Measurements from ENCODE around the gene ROR1.

The ROR1 gene

DNA sequence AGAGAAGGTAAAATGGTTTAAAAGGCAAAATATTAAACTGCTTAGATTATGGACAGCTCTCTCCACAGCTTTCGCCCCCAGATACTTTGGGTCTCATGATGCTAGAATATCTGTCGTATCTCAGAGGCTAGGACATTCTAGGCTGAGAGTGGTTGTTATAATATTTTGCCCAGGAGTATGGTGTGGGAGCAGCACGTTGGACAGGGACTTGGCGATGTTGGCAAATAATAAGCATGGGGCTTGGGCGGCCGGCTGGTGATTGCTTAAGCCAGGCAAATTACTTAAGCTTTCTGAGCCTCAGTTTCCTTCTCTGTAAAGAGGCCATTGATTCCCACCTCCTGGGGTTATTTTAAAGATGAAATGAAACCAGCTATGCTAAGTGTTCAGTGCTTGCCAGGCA, 133.2 kb downstream of the ROR1 start:
- no peak for DNase-seq (ENCODE audit: low spot score)

DNA sequence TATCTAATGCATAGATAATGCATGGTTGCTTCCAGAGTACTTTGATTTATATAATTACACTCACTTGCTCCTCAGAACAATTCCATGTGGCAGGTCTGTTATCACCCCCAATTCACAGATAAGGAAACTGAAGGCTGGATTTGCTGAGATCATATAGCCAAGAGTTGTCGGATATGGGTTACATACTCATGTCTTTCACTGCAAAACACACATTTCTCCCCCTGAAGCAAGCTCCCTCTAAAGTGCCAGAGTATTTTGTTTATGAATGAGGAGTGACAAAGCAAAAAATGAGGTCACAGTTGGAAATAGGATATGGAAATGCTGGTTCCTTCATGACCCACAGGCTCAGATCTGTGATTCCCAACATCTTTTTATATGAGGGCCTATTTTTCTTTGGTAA, 134.2 kb downstream of the ROR1 start:
- DNase-seq (ENCODE audit: low spot score), result no peak

DNA sequence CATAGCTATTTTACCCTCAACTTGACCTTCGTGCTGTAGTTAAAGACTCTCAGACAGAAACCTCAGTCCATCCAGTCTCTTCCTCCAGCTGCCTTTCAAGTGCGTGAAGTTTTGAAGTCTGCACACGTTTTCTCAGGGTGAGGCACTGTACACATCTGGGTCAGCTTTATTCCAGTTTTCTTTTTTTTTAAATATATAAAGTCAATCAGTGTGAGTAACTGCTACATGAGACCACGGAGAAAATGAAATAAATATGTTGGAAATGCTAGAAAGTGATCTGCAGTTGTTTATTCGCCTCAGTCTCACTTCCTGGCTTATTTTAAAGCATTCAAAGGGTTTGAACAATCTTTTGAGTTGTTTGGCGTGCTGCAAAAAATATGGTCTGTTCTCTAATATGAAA, 135.7 kb downstream of the ROR1 start:
- no peak for DNase-seq (ENCODE audit: low spot score)

GRCh38 chr1:63911049-63911448, 137.2 kb downstream of the ROR1 start:
- no peak for DNase-seq (ENCODE audit: low spot score)

DNA sequence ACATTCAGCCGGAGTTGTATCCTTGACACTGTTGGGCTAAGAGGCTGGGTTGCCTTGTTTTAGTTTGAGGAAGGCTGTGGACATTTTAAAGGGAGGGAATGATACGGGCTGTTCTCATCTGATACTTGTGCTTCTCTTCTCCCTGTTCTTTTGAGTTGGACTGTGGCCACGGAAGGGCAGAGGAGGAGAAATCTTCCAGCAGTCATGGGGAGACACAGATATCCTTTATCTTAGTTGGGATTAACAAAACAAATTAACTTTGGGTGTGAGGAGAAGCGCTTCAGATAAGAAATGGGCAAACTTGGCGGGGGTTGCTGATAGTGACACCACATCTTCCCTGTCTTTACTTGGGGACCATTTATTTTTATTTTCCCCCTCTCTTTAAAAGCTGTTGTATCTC, 138.8 kb downstream of the ROR1 start:
- no peak for DNase-seq (ENCODE audit: low spot score)

GRCh38 chr1:63913533-63913932, 139.7 kb downstream of the ROR1 start:
- no peak for DNase-seq (ENCODE audit: low spot score)

DNA sequence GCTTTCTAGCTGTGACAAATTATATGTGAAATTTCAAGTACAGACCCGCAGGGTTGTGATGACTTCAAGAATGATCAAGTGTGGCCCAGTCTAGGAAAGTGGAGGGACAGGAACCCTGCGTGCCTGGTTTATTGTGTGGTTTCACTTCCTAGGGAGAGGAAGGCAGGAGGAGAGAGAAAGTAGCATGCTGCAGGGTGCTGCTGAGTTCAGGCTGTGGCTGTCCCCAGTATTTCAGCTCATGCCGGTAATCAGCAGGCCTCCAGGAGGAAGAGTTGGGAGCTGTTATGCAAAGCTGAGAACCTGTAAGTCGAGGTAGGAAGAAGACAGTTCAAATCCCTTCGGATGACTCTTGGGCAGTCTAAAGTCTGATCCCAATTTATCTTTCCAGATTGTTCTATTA, 140.4 kb downstream of the ROR1 start:
- DNase-seq (ENCODE audit: low spot score), result no peak

DNA sequence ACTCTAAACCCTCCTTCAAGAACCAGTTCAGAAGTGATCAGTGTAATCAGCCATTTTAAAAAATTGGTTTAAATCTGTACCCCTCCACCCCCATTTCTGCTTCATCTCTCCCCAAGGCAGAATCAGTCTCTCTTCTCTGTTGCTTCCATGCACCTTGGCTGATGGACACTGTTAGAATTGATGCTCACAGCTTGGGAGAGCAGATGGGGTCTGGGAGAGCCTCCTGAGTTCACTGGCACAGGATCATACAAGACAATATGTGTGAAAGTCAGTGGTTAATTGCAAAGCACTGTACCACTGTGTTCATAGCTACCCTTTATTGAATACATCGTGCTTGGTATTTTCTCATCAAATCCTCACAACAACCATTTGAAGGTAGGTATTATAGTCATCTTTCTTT, 140.9 kb downstream of the ROR1 start:
- no peak for DNase-seq (ENCODE audit: low spot score)

GRCh38 chr1:63915121-63915520, 141.3 kb downstream of the ROR1 start:
- peak; percentile 35 for DNase-seq (ENCODE audit: low spot score)

GRCh38 chr1:63916485-63917360, 142.9 kb downstream of the ROR1 start:
- no peak for DNase-seq (ENCODE audit: low spot score)

DNA sequence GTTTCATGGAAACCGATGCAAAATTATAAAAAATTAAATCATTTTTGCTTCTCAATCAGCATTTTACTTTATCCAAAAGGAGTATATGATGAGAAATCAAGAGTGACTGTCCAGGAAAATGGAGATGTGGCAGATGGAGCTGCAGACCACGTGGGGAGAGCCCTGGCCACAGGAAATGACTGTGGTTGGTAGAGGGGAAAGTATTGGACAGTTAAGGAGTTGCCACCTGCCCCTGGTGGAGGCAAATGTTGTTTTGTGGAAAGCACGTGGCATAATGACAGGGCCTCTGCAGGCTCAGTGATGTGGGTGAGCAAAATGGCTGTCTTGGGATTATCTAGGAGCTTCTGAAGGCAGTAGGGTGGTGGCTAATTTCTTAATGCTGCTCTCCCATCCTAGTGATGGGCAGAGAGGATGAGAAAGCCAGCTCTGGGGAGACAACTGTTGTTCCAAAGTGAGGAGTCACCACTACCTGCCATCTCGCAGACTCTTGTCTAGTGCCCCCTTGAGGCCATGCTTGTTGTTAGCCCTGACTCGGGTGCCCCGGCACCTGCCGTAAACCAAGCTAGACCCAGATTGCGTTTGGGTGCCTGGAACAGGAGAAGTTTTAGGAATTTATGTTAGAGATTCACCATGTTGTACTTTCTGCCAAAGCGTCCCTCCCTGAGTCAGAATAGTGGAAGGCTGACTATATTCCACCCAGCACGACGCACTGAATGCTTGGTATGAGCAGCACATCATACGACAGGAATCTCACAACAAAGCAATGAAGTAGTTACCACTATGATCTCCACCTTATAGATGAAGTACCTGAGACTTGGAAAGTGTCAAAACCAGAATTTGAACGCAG, 144.0 kb downstream of the ROR1 start:
- DNase-seq (ENCODE audit: low spot score), result no peak

DNA sequence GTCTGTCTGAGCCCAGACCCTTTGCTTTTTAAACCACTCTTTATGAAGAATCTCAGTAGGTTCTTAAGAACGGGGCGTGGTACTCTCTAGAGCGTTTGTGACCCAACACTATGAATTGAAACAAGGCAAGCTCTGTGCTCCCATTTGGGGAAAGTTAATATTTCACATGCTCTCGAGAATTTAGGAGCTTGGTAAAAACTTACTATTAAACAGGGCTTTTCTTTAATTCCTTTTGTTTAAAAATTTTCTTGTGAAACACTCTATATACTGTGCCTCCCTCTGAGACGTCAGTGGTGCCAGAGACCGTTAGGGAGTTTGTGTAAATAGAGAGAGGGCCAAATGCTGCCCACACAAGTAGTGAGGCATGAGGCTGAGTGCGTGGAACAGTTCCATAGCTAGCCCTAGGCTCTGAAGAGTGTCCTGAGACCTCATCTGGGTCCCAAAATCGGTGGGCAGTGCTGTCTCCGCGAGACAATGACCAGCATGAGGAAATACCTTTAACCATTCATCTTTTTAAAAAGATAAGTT, 144.7 kb downstream of the ROR1 start:
- DNase-seq (ENCODE audit: low spot score), result no peak

- no peak for DNase-seq (ENCODE audit: low spot score)
Measured at GRCh38 chr1:63920154-63921117, 146.6 kb downstream of the ROR1 start.

GRCh38 chr1:63921359-63921758, 147.5 kb downstream of the ROR1 start:
- DNase-seq (ENCODE audit: low spot score), result no peak

DNA sequence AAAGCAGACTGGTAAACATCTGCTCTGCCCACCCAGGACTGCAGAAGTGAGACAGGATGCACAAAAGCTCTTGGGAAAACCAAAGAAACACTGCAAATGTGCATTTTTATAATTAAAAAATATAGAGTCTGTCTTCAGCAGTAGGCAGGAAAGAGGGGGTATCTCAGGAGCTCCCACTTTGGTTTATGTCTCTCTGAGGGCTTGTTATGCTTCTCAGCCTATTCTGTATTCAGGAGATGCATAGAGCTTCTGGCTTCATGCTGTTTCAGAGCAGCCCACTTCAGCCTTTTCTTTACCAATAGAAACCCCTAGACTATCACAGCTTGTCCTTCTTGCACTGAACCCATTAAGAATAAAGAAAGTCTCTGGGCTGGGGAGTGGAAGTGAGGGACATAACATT, 148.0 kb downstream of the ROR1 start:
- no peak for DNase-seq (ENCODE audit: low spot score)

- DNase-seq (ENCODE audit: low spot score), result peak; percentile 21
Measured at GRCh38 chr1:63922848-63923247, 149.0 kb downstream of the ROR1 start.

- no peak for DNase-seq (ENCODE audit: low spot score)
Measured at GRCh38 chr1:63923302-63923701, 149.5 kb downstream of the ROR1 start.

GRCh38 chr1:63924600-63924999, 150.8 kb downstream of the ROR1 start:
- no peak for DNase-seq (ENCODE audit: low spot score)

DNA sequence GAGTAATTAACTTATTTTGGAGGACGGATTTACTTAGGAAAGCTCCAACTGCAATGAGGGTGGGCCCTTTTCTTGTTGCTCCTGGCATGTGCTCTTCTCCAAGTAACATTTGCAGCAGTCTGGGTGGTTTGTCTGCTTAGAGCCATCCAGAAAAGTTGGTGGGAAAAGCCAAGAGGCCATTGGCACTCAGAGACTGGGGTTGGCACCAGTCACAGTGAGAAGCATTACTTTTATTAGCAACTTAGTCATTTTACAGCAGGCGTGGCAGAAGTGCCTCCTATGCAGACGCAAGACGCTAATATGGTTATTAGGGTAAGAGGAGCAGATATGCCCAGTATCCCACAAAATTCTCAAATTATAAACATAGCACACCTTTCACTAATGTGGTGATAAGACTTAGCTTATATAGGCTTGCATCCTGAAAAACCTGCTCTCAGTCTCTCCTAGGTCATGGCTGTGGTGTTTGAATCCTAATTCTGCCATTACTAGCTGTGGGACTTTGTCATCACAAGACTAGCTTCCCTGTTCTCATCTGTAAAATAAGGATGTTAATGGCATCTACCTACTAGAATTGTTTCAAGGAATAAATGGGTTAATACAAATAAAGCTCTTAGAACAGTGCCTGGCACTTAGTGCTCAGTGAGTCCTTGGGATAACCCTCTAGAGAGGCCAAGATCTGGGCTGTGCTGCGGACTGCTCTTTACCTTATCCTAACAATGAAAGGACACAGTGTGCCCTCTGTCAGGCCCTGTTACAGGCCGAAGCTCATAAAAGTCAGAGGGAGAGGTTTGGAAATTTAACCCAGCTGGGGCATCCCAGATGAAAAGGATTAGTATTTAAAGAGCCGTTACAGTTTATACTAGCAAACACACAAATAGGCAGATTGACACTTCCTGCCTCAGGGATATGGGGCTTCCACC, 154.6 kb downstream of the ROR1 start:
- DNase-seq (ENCODE audit: low spot score), result no peak

- no peak for DNase-seq (ENCODE audit: low spot score)
Measured at GRCh38 chr1:63929106-63929478, 155.3 kb downstream of the ROR1 start.
